Measurements from ENCODE around the gene TMEM145.
"Not testable (repeated sequence)": the region's sequence is repeated elsewhere in the genome, so short reads cannot be mapped to it uniquely, and the experiment has no call there.

The TMEM145 gene

DNA sequence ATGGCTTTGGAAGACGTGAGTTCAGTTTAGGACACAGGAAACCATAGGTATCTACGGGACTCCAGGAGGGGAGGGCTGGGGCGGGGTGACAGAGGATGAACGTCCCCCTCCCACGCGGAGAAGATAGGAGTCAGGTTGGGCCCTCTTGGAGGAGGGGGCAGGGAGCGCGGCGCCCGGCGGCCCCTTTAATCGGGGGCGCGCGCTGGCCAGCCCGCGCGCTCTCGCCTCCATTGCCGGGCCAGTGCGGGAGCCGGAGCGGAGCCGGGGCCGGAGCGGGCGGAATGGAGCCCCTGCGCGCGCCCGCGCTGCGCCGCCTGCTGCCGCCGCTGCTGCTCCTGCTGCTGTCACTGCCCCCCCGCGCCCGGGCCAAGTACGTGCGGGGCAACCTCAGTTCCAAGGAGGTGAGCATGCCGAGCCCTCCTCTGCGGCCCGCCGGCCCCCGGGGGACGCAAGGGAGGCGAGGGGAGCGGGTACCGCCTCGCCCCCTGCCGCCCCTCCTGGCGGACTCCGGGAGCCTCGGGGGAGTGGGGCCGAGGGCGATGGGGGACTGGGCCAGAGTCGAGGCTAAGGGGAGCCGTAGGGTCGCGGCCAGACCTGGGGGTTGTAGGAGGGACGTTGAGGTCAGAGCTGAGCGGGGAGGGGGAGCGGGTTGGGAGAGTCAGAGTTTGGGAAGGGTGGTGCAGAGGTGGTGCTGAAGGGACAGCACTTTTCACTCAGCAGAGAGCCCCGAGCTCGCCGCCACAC is at the start of gene TMEM145:
TSS of gene TMEM145 (plus strand) at position 214 of the 744 bp plus-strand sequence. CDS start at position 282, 68 bp downstream.
- no peak for DNase-seq (ENCODE audit: low read depth in 3 of 3)

DNA sequence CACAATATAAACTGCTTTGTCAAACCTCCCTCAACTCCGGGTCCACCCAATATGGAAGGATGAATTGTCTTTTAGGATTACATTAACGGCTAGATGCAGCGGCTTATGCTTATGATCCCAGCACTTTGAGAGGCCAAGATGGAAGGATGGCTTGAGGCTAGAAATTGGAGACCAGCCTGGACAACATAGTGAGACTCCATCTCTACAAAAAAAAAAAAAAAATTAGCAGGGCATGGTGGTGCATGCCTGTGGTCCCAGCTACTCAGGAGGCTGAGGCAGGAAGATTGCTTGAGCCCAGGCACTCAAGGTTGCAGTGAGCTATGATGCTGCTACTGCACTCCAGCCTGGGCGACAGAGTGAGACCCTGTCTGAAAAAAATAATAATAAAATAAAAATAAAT is 47.0 kb upstream of the TMEM145 start:
- not testable (repeated sequence) for DNase-seq (ENCODE audit: low read depth in 3 of 3)

DNA sequence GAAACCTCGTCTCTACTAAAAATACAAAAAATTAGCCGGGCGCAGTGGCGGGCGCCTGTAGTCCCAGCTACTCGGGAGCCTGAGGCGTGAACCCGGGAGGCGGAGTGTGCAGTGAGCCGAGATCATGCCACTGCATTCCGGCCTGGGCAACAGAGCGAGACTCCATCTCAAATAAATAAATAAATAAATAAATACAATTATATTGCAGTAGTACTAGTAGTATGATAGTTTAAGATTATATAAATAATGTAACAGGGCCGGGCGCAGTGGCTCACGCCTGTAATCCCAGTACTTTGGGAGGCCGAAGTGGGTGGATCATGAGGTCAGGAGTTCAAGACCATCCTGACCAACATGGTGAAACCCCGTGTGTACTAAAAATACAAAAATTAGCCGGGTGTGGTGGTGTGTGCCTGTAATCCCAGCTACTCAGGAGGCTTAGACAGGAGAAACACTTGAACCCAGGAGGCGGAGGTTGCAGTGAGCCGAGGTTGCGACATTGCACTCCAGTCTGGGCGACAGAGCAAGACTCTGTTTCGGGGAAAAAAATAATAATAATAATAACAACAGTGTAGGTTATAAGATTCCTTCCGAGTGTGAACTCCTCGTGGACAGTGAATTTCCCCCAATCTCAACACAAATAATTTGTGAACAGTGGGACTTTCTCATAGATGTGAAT is 46.0 kb upstream of the TMEM145 start:
- not testable (repeated sequence) for DNase-seq (ENCODE audit: low read depth in 3 of 3)

DNA sequence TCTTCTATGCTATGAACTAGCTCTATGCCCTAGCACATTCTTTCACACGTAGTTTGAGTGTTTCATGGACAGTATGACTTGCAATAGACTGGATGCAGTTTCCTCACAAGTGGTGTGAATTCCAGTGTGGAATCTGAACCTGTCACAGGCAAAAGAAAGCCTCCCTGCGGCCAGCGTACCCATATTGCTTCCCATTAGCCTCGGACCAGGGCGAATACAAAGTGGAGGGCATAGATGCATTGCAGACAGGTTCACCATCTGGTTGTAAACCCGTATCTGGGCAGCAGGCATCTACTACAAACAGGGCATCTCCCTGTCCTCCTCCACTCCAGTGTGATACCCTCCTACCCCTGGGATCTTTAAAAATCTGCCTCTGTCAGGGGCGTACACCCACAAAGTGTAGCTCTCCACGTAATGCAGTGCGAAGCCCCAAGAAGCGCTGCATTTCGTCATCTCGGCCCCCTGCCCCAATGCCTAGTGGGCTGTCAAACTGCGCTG is 45.4 kb upstream of the TMEM145 start:
- no peak for DNase-seq (ENCODE audit: low read depth in 3 of 3)

DNA sequence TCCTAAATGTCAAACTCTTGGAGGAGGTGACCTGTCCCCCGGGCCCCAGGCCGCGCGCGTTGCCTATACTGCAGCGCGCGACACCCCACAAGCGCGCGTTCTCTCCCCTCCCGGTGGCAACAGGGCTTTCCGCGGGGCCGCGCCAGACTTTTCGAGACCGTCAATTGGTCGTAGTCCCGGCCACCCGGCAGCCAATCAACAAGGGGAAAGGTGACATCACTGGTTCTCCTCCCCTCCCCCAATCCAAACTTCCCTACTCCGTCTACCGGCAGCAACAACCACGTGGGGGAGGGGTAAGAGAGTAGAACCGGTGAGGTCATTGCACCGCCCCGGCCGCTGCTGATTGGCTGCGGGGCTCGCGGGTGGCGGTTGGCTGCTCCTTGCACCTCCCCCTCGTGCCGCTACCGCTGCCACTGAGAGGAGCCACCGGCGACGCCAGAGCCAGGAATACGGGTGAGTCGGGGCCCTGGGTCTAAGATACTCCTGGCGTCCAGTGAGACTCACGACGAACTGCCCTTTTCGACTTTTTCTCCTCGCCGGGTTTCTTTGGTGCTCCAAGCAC is 44.9 kb upstream of the TMEM145 start:
- peak; percentile 96 to 99 (median 98) for DNase-seq (ENCODE audit: low read depth in 3 of 3)

DNA sequence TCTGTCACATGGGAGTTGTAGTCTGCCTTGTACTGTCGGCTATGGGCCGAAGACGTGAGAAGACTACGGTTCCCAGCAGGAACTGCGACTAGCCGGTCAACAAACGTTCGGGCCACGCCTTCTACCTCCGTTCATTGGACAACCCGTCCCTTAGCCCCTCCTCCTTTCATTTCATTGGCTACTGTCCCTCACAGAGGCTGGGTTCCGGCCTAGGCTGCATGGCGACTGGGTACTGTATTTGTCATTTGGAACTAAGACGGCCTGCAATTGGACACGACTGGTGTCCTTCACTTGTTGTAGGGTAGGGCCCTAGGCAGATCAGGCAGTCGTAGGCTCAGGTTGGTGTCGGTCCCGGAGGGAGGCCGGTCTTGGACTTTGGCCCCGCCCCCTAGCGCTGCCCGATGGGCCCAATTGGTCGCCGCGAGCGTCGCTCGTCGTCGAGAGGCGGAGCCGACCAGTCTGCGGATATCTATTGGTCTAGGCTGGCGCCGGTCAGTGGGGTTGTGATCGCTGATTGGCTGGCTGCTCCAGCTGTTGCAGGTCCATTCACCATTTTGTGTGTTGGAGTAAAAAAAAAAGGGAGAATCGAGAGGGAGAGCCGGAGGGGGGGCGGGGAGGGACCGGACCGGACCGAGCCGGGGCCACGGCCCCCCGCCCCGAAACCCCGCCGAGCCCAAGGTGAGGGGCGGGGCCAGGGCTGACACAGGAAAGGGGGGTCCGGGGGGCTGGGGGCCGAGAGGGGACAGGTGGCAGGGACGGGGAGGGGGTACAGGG is 44.2 kb upstream of the TMEM145 start, which contains the start of gene CIC:
TSS of gene CIC (plus strand) at position 549 of the 774 bp plus-strand sequence. CDS start 2,532 bp downstream, outside the sequence.
- DNase-seq (ENCODE audit: low read depth in 3 of 3): peak; percentile 97 to 99 (median 97)

DNA sequence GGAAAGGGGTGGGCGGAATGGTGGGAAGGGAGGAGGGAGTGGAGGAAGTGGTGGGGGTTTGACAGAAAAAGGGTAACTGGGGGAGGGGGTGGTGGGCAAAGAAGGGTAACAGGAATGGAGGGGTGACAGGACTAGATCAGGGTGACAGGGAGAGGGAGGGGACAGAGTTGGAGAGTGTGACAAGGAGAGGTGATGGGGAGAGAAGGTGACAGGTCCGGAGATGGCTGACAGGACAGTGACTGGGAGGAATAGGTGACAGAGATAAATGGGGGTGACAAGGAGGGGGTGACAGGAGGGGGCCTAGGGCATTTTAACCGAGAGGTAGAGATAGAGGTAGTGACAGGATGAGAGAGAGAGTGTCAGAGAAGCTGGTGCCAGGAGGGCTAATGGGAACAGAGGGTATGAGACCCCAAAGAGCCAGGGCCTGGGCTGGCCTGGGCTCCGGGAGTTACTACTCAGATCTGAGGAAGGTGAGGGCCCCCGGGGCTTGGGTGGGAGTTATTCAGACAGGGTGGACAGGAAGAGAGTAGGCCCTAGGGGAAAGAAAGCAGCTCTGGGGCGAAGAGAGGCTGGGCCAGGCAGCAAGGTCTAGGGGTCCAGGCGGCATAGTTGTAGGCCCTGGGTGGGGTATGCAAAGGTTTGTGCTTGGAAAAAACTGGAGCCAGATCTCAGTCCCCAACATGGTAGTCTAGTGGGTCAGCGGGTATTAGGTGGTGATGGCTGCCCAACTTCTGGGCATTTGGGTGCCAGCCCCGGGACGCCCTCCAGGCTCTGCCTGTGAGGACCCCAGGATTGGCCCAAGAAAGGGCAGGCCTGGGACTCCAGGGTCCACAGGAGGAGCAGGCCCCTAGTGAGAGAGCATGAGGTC is 43.4 kb upstream of the TMEM145 start:
- DNase-seq (ENCODE audit: low read depth in 3 of 3): no peak

DNA sequence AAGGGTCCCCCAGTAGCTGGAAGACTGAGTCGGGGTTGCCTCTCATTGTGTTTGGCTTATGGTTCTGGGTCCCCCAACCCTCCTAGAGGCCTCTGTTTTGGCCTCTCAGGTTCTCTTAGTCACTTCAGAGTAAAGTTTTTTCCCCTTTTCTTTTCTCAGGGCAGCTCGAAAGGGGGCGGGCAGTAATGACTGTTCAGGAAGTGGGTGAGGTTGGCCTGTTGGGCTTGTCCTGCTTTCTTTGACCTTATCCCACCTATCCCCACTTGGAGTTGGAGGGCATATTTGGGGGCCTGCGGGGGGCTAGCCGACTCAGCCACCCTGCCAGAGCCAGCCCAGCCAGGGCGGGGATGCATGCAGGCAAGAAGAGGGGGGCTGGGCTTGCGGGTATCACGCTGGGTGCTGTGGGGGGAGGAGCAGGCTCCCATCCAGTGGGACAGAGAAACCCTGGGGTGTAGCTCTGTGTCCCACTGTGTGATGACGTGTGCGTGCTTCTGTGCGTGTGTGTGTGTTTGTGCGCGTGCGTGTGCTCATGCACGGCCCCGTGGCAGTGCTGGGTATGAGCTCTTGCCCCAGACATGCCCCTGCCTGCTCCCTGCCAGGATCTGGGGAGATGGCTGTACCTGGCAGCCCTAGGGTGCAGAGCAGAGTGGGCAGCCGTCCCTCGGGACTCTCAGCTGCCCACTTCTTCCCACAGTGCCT is 42.6 kb upstream of the TMEM145 start:
- DNase-seq (ENCODE audit: low read depth in 3 of 3): peak in 2 of 3 donors; percentile 62 to 66

DNA sequence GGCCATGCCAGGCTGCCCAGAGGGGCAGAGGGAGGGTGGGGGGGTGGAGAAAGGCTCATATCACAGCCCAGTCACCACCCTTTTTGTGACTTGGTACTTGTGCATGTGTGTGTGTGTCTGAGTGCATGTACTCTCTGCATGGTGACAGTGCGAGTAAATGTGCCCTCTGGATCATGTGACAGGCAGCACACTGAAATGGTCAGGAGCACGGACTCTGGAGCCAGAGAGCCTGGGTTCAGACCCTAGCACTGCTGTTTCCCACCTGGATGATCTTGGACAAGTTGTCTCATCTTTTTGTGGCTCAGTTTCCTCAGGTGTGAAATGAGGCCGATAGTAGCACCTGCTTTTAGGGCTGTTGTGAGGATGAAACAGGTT is 42.1 kb upstream of the TMEM145 start:
- DNase-seq (ENCODE audit: low read depth in 3 of 3): no peak

DNA sequence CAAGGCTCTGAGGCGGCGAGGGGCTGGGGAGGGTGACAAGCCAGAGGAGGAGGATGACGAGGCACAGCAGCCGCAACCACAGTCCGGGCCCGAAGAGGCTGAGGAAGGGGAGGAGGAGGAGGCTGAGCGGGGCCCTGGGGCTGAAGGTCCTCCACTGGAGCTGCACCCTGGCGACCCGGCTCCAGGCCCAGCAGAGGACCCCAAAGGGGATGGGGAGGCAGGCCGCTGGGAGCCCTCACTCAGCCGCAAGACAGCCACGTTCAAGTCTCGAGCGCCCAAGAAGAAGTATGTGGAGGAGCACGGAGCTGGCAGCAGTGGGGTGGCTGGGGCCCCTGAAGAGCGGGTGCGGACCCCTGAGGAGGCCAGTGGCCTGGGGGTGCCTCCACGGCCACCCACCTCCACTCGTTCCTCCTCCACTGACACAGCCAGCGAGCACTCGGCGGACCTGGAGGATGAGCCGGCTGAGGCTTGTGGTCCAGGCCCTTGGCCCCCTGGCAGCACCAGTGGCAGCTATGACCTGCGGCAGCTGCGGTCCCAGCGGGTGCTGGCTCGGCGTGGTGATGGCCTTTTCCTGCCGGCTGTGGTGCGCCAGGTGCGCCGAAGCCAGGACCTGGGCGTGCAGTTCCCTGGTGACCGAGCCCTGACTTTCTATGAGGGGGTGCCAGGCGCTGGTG is 41.1 kb upstream of the TMEM145 start:
- no peak for DNase-seq (ENCODE audit: low read depth in 3 of 3)

DNA sequence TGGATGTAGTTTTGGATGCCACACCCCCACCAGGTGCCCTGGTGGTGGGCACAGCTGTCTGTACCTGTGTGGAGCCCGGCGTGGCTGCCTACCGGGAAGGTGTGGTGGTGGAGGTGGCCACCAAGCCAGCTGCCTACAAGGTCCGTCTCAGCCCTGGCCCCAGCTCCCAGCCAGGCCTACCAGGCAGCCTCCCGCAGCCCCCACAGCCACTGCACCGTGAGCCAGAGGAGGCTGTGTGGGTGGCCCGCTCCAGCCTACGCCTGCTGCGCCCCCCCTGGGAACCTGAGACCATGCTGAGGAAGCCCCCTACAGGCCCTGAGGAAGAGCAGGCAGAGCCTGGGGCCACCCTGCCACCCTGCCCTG is 40.6 kb upstream of the TMEM145 start:
- DNase-seq (ENCODE audit: low read depth in 3 of 3): no peak

DNA sequence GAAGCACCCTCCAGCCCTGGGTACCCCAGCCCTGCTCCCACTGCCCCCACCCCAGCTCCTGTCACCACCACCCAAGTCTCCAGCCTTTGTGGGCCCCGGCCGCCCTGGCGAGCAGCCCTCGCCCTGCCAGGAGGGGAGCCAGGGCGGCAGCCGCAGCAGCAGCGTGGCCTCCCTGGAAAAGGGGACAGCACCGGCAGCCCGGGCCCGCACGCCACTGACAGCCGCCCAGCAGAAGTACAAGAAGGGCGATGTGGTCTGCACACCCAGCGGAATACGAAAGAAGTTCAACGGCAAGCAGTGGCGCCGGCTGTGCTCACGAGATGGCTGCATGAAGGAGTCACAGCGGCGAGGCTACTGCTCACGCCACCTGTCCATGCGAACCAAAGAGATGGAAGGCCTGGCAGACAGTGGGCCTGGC is 40.1 kb upstream of the TMEM145 start:
- no peak for DNase-seq (ENCODE audit: low read depth in 3 of 3)

DNA sequence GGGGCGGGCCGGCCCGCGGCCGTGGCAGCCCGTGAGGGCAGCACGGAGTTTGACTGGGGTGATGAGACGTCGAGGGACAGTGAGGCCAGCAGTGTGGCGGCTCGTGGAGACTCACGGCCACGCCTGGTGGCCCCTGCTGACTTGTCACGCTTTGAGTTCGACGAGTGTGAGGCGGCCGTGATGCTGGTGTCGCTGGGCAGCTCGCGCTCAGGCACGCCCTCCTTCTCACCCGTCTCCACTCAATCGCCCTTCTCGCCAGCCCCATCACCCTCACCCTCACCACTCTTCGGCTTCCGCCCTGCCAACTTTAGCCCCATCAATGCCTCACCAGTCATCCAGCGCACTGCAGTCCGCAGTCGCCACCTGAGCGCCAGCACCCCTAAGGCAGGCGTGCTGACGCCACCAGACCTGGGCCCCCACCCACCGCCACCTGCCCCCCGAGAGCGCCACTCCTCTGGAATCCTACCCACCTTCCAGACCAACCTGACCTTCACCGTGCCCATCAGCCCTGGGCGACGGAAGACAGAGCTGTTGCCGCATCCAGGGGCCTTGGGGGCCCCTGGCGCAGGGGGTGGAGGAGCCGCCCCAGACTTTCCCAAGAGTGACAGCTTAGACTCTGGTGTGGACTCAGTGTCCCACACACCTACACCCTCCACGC is 39.6 kb upstream of the TMEM145 start:
- DNase-seq (ENCODE audit: low read depth in 3 of 3): no peak

DNA sequence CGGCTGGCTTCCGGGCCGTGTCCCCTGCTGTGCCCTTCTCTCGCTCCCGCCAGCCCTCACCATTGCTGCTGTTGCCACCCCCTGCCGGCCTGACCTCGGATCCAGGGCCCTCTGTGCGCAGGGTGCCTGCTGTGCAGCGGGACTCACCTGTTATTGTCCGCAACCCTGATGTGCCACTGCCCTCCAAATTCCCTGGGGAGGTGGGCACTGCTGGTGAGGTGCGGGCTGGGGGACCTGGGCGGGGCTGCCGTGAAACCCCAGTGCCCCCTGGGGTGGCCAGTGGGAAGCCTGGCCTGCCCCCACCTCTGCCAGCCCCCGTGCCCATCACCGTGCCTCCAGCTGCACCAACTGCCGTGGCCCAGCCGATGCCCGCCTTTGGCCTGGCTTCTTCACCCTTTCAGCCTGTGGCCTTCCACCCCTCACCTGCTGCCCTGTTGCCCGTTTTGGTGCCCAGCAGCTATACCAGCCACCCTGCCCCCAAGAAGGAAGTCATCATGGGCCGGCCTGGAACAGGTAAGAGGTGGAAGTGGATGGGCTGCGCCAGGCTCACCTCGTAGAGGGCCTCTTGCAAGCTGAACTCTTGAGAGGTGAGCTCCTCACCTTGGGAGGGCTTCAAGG is 38.9 kb upstream of the TMEM145 start:
- DNase-seq (ENCODE audit: low read depth in 3 of 3): no peak

DNA sequence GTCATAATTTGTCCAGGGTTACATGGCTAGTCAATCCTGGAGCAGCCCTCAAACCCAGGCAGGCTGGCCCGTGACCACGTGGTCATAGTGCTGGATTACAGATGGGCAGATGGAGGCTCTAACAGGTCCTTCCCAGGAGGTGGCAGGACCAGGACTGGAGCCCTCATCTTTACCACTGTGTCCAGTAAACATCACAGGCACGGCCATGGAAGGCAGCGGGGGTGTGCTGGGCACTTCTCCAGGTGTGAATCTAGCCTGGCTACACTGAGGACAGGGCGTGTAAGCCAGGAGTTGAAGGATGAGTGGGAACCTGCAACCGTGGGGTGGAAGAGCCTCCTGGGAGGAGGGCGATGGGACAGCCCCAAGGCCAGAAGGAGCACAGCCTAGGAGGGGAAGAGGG is 38.0 kb upstream of the TMEM145 start:
- DNase-seq (ENCODE audit: low read depth in 3 of 3): no peak

DNA sequence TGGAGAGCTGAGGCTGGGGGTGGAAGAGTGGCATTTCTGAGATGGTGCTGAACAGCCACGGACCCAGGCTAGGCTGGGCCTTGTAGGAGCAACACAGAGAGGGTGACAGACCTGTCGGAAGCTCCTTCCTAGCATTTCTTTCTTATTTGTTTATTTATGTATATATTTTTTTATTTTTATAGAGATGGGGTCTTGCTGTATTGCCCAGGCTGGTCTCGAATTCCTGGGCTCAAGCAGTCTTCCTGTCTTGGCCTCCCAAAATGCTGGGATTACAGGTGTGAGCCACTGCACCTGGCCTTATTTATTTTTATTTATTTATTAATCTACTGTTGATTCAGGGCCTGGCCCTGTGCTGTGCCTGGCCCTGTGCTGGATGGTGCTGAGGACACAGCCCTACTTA is 37.6 kb upstream of the TMEM145 start:
- DNase-seq (ENCODE audit: low read depth in 3 of 3): no peak

DNA sequence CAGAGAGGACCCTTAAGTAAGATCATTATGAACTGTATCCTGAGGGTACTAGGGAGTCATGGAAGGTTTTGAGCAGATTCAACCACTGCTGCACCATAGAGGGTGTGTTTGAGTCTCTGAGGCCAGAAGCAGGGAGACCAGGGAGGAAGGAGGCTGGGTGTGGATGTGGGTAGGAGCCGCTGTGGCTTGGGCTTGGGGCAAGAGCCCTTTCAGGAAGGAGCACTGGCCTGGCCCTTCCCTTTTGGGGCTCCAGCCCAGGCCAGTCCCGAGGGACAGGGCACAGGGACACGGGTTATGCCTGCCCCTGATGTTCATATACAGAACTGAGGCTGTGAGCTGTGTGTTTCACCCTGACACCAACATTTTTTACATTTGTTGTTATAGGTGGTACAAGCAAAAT is 36.8 kb upstream of the TMEM145 start:
- no peak for DNase-seq (ENCODE audit: low read depth in 3 of 3)

DNA sequence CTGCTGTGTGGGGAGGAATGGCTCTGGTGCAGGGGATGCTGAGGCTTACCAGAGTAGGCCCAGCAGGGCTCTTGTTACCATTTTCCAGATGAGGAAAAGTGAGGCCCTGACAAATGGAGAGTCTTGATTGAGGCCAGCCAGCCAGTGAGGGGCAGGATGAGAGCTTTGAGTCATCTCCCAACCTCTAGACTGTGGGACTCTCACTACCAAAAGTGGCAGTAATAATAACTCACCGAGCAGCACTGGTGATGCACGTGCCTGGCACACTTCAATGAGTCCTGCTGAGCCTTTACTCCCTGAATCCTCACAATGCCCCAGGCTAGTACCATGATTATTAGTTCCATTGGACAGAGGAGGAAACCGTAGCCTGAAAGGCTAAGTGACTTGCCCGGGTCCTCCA is 36.3 kb upstream of the TMEM145 start:
- DNase-seq (ENCODE audit: low read depth in 3 of 3): no peak
